ENCODE results near the gene RAPGEF1. TPM values are rescaled to one million over a fixed set of nuclear protein-coding genes. Genes with fewer than 3 reads are reported as not detected.

The RAPGEF1 gene
- total RNA-seq, 1 experiment from 2014 or later, result 6.1 TPM

DNA sequence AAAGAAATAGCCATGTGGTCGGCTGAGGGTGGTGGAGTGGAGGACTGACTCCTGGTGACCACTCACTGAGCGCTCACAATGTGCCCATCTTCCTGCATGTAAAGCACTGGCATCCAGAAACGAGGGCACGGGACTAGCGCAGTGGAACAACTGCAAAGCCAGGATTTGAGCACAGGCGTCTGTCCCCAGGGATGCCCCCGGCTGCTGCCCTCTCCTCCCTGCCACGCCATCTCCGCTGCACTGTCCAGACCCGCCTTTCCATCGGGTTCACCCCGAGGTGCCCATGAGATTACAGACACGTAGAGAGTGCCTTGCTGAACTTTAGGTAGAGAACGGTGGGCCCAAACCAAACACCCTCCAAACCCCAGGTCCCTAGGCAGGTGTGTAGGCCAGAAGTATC is 149.9 kb downstream of the RAPGEF1 start:
- DNase-seq, result no peak
- no peaks in the 10 kb centered on the region for H3K9me2 ChIP-seq (replicated peaks; ENCODE audit: insufficient read depth, low read length)
- H3K9ac ChIP-seq (ENCODE audit: low read length), result no peak overlapping the region
- no peak overlapping the region for H3K4me2 ChIP-seq (ENCODE audit: low read depth, low read length, poor library complexity, severe bottlenecking)
- no peaks in the 10 kb centered on the region for H3K9me3 ChIP-seq (ENCODE audit: low read length)
- no peak overlapping the region for H3K4me3 ChIP-seq (ENCODE audit: low read length)
- no peak overlapping the region for H2AFZ ChIP-seq (ENCODE audit: low read length)
- no peak overlapping the region for H3K27ac ChIP-seq (ENCODE audit: low read length)
- H3K36me3 ChIP-seq (ENCODE audit: insufficient read depth, low read length), result no peaks in the 10 kb centered on the region
- H3K4me1 ChIP-seq (ENCODE audit: low read length), result no peaks in the 10 kb centered on the region
- no peaks in the 10 kb centered on the region for H3K79me2 ChIP-seq (ENCODE audit: low read length)
- no peaks in the 10 kb centered on the region for H4K20me1 ChIP-seq (ENCODE audit: insufficient read depth, low read depth, low read length)
- no peaks in the 10 kb centered on the region for H3K27me3 ChIP-seq (ENCODE audit: low read length)

DNA sequence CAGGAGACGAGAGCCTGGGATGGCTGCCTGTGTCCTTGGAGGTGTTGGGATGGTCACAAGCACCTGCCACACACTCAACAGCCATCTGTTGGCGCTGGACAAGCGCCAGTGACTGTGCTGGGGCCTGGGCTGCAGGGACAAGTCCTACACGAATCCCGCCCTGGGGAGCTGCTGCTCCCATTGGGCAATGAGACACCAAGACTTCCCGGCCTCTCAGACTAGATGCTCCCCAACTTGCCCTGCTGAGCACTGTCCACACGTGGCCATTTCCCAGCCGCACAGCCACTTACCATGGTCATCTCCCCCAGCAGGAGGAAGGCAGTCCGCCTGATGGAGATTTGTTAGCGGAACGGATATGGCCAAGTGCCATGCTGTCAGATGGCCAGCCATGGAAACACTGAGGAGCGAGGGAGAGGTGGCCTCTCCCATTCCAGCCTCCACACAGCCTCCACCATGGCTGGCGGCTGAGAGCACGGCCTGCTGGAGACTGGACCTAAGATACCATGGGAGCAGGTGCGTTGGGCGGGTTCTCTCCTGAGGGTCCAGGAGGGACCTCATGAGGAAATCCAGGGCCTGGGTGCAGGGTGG is 150.7 kb downstream of the RAPGEF1 start:
- Histone ChIP-seq H3K36me3 (ENCODE audit: insufficient read depth, low read length) (no peaks in the 10 kb centered on the region), H3K79me2 (ENCODE audit: low read length) (no peaks in the 10 kb centered on the region), H4K20me1 (ENCODE audit: insufficient read depth, low read depth, low read length) (no peaks in the 10 kb centered on the region), H3K27me3 (ENCODE audit: low read length) (no peaks in the 10 kb centered on the region), H3K27ac (ENCODE audit: low read length) (no peak overlapping the region), H3K4me1 (ENCODE audit: low read length) (no peaks in the 10 kb centered on the region), H3K9me2 (replicated peaks; ENCODE audit: insufficient read depth, low read length) (no peaks in the 10 kb centered on the region), H3K9me3 (ENCODE audit: low read length) (no peaks in the 10 kb centered on the region), H3K9ac (ENCODE audit: low read length) (no peak overlapping the region), H2AFZ (ENCODE audit: low read length) (no peak overlapping the region), H3K4me2 (ENCODE audit: low read depth, low read length, poor library complexity, severe bottlenecking) (no peak overlapping the region), H3K4me3 (ENCODE audit: low read length) (no peak overlapping the region)
- DNase-seq, result no peak

DNA sequence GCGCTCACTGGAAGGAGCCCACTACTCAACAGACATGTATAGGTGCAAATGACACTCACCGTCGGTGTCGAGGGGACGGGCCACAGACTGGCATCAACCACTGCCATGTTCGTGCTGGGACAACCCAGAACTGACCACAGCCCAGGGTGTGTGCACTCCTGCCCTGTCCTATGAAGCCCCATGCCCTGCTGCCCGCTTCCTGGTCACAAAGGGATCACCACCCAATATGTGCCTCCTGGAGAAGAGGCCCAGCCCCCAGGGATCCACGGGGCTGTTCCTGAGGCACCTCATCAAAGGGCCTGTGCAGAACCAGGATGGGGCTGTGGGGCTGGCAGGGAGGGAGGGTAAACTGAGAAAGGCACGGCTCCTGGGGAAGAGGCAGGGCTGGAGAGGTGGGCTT is 151.5 kb downstream of the RAPGEF1 start:
- H3K9me2 ChIP-seq (replicated peaks; ENCODE audit: insufficient read depth, low read length), result no peaks in the 10 kb centered on the region
- H3K79me2 ChIP-seq (ENCODE audit: low read length), result no peaks in the 10 kb centered on the region
- H3K27ac ChIP-seq (ENCODE audit: low read length), result no peak overlapping the region
- no peaks in the 10 kb centered on the region for H3K36me3 ChIP-seq (ENCODE audit: insufficient read depth, low read length)
- no peaks in the 10 kb centered on the region for H3K27me3 ChIP-seq (ENCODE audit: low read length)
- H3K4me3 ChIP-seq (ENCODE audit: low read length), result no peak overlapping the region
- H3K9me3 ChIP-seq (ENCODE audit: low read length), result no peaks in the 10 kb centered on the region
- H2AFZ ChIP-seq (ENCODE audit: low read length), result no peak overlapping the region
- no peak overlapping the region for H3K9ac ChIP-seq (ENCODE audit: low read length)
- no peak overlapping the region for H3K4me2 ChIP-seq (ENCODE audit: low read depth, low read length, poor library complexity, severe bottlenecking)
- H3K4me1 ChIP-seq (ENCODE audit: low read length), result no peaks in the 10 kb centered on the region
- no peak for DNase-seq
- no peaks in the 10 kb centered on the region for H4K20me1 ChIP-seq (ENCODE audit: insufficient read depth, low read depth, low read length)

DNA sequence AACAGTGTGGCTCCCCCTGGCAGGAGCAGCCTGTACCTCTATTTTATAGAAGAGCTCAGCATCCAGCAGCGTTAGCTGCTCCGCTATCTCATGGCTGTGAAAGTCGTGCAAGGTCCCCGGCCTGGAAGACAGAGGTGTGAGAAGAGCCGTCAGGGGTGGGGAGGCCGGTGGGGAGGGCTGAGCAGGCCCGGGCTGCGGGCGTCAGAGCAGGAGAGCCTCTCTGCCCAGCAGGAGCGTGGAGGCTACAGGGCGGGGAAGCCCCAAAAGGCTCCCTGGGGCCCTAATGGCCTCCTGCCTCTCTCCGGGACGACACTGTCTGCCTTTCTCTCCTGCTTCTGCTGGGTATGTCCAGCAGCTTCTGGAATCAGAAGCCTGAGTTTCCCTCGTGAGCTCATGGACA is 152.0 kb downstream of the RAPGEF1 start:
- no peaks in the 10 kb centered on the region for H3K9me3 ChIP-seq (ENCODE audit: low read length)
- no peak for DNase-seq
- H2AFZ ChIP-seq (ENCODE audit: low read length), result no peak overlapping the region
- H3K4me1 ChIP-seq (ENCODE audit: low read length), result no peaks in the 10 kb centered on the region
- H3K4me3 ChIP-seq (ENCODE audit: low read length), result no peak overlapping the region
- H3K36me3 ChIP-seq (ENCODE audit: insufficient read depth, low read length), result no peaks in the 10 kb centered on the region
- H3K27me3 ChIP-seq (ENCODE audit: low read length), result no peaks in the 10 kb centered on the region
- H3K4me2 ChIP-seq (ENCODE audit: low read depth, low read length, poor library complexity, severe bottlenecking), result no peak overlapping the region
- no peaks in the 10 kb centered on the region for H3K79me2 ChIP-seq (ENCODE audit: low read length)
- H4K20me1 ChIP-seq (ENCODE audit: insufficient read depth, low read depth, low read length), result no peaks in the 10 kb centered on the region
- H3K27ac ChIP-seq (ENCODE audit: low read length), result no peak overlapping the region
- no peak overlapping the region for H3K9ac ChIP-seq (ENCODE audit: low read length)
- H3K9me2 ChIP-seq (replicated peaks; ENCODE audit: insufficient read depth, low read length), result no peaks in the 10 kb centered on the region

DNA sequence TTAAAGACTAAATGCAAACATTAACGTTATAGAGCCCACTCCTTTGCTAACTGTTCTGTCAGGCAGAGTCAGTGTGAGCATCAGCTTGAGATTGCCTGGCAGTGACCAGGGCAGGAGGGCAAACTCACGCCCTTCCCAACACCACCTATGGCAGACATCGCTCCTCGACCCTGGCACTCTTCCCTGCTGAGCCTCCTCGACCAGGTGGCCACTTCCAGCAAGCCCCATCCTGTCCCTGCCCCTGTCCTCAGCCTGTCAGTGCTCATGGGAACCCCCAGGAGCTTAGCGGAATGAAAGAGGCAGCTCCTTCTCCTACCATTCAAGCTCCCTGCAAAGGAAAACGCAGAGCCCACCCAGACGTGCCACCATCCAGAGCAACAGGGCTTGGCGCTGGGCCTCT is 152.5 kb downstream of the RAPGEF1 start:
- H4K20me1 ChIP-seq (ENCODE audit: insufficient read depth, low read depth, low read length), result no peaks in the 10 kb centered on the region
- H3K27me3 ChIP-seq (ENCODE audit: low read length), result no peaks in the 10 kb centered on the region
- no peaks in the 10 kb centered on the region for H3K9me3 ChIP-seq (ENCODE audit: low read length)
- no peak overlapping the region for H3K9ac ChIP-seq (ENCODE audit: low read length)
- H3K4me1 ChIP-seq (ENCODE audit: low read length), result no peaks in the 10 kb centered on the region
- DNase-seq, result no peak
- H2AFZ ChIP-seq (ENCODE audit: low read length), result no peak overlapping the region
- no peak overlapping the region for H3K4me3 ChIP-seq (ENCODE audit: low read length)
- H3K9me2 ChIP-seq (replicated peaks; ENCODE audit: insufficient read depth, low read length), result no peaks in the 10 kb centered on the region
- H3K4me2 ChIP-seq (ENCODE audit: low read depth, low read length, poor library complexity, severe bottlenecking), result no peak overlapping the region
- no peaks in the 10 kb centered on the region for H3K79me2 ChIP-seq (ENCODE audit: low read length)
- H3K36me3 ChIP-seq (ENCODE audit: insufficient read depth, low read length), result no peaks in the 10 kb centered on the region
- H3K27ac ChIP-seq (ENCODE audit: low read length), result no peak overlapping the region

DNA sequence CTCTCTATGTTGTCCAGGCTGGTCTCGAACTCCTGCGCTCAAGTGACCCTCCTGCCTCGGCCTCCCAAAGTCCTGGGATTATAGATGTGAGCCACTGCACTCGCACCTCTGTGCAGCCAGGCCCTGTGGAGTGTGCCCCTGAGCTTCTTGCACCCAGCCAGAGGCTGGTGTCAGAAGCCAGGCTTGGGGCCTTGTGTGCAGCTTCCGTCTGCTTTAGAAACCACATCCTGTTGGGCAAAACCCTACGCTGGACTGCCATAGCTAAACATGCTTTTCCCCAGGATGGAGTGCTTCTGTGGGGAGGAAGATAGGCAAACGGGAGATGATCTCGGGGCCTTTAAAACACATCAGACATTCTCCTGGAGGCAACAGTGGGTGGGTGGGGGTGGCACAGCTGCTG is 154.5 kb downstream of the RAPGEF1 start:
- no peak overlapping the region for H3K27ac ChIP-seq (ENCODE audit: low read length)
- no peaks in the 10 kb centered on the region for H4K20me1 ChIP-seq (ENCODE audit: insufficient read depth, low read depth, low read length)
- H3K4me1 ChIP-seq (ENCODE audit: low read length), result no peaks in the 10 kb centered on the region
- H3K36me3 ChIP-seq (ENCODE audit: insufficient read depth, low read length), result no peaks in the 10 kb centered on the region
- no peak overlapping the region for H3K4me3 ChIP-seq (ENCODE audit: low read length)
- no peak overlapping the region for H2AFZ ChIP-seq (ENCODE audit: low read length)
- H3K9ac ChIP-seq (ENCODE audit: low read length), result no peak overlapping the region
- no peaks in the 10 kb centered on the region for H3K79me2 ChIP-seq (ENCODE audit: low read length)
- no peaks in the 10 kb centered on the region for H3K9me3 ChIP-seq (ENCODE audit: low read length)
- no peaks in the 10 kb centered on the region for H3K9me2 ChIP-seq (replicated peaks; ENCODE audit: insufficient read depth, low read length)
- no peaks in the 10 kb centered on the region for H3K27me3 ChIP-seq (ENCODE audit: low read length)
- no peak for DNase-seq
- no peak overlapping the region for H3K4me2 ChIP-seq (ENCODE audit: low read depth, low read length, poor library complexity, severe bottlenecking)

DNA sequence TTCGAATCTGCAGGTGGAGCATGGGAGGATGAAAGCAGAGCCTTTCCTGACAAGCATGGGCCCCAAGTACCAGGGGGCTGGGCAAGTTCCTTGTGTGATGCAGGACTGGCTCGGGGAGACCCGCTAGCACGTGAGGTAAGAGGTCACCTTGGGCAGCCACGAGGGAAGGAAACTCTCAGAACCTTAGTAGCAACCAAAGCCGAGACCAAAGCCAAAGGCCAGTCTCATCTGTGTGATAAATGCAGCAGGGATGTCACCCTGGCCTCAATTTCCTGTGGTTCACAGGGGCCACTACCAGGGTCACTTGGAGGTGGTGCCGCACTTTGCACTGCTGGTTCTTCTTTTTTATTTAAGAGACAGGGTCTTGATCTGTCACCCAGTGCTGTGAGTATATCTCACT is 155.0 kb downstream of the RAPGEF1 start:
- Histone ChIP-seq H3K36me3 (ENCODE audit: insufficient read depth, low read length) (no peaks in the 10 kb centered on the region), H3K4me1 (ENCODE audit: low read length) (no peaks in the 10 kb centered on the region), H3K27ac (ENCODE audit: low read length) (no peak overlapping the region), H3K9me3 (ENCODE audit: low read length) (no peaks in the 10 kb centered on the region), H3K9ac (ENCODE audit: low read length) (no peak overlapping the region), H4K20me1 (ENCODE audit: insufficient read depth, low read depth, low read length) (no peaks in the 10 kb centered on the region), H3K9me2 (replicated peaks; ENCODE audit: insufficient read depth, low read length) (no peaks in the 10 kb centered on the region), H3K27me3 (ENCODE audit: low read length) (no peaks in the 10 kb centered on the region), H2AFZ (ENCODE audit: low read length) (no peak overlapping the region), H3K79me2 (ENCODE audit: low read length) (no peaks in the 10 kb centered on the region), H3K4me2 (ENCODE audit: low read depth, low read length, poor library complexity, severe bottlenecking) (no peak overlapping the region), H3K4me3 (ENCODE audit: low read length) (no peak overlapping the region)
- DNase-seq, result no peak

DNA sequence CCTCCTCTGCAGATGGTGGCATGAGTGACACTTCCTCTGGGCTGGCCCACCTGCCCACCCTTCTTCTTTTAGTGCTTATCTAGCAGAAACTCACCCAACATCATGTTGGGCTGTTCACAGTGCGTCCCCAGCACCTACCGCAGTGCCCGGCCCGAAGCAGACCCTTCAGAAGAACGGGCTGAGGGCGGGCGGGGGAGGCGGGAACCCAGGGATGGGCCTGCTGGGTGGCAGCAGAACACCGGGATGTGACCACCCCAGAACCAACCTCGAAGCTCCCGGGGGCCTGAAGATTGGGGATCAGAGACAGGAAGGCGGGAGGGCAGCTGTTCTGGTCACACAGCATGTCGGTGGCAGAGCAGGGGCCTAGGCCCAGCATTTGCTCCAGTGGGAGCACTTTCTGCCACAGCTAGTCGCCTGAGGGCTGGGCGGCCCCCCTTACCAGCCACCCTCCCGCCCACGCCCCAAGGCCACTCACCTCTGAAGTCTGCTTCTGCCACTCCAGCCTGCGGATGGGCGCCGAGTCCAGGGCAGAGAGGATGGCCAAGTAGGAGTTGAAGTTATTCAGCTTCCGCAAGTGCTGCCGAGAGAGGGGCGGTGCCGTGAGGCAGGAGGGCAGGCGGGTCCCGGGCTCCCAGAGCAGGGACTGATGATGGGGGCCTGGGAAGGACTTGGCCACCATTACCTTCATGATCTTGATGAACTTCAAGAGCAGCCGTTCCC is 155.9 kb downstream of the RAPGEF1 start:
- Histone ChIP-seq H3K9me3 (ENCODE audit: low read length) (no peaks in the 10 kb centered on the region), H3K4me1 (ENCODE audit: low read length) (no peaks in the 10 kb centered on the region), H2AFZ (ENCODE audit: low read length) (no peak overlapping the region), H3K9me2 (replicated peaks; ENCODE audit: insufficient read depth, low read length) (no peaks in the 10 kb centered on the region), H4K20me1 (ENCODE audit: insufficient read depth, low read depth, low read length) (no peaks in the 10 kb centered on the region), H3K9ac (ENCODE audit: low read length) (no peak overlapping the region), H3K4me3 (ENCODE audit: low read length) (no peak overlapping the region), H3K36me3 (ENCODE audit: insufficient read depth, low read length) (no peaks in the 10 kb centered on the region), H3K27ac (ENCODE audit: low read length) (no peak overlapping the region), H3K4me2 (ENCODE audit: low read depth, low read length, poor library complexity, severe bottlenecking) (no peak overlapping the region), H3K79me2 (ENCODE audit: low read length) (no peaks in the 10 kb centered on the region), H3K27me3 (ENCODE audit: low read length) (no peaks in the 10 kb centered on the region)
- no peak for DNase-seq
